ENCODE measurements around the gene PSMC5. TPM values are rescaled to one million over a fixed set of nuclear protein-coding genes. Genes with fewer than 3 reads are reported as not detected.
A peak's percentile ranks its signal among the peaks of the same experiment; 100 is the strongest.

PSMC5 gene
- polyA plus RNA-seq, 1 donor: 181 TPM

GRCh38 chr17:63819585-63820537, 7.4 kb upstream of the PSMC5 start:
- DNase-seq: no peak

- no peak for DNase-seq
Measured at GRCh38 chr17:63820963-63821561, 6.2 kb upstream of the PSMC5 start.

- DNase-seq: no peak
Measured at GRCh38 chr17:63821804-63822203, 5.4 kb upstream of the PSMC5 start.

GRCh38 chr17:63822537-63822936, 4.7 kb upstream of the PSMC5 start:
- no peak for DNase-seq

- DNase-seq: no peak
Measured at GRCh38 chr17:63823659-63824331, 3.4 kb upstream of the PSMC5 start.

GRCh38 chr17:63824362-63824761, 2.9 kb upstream of the PSMC5 start:
- DNase-seq: no peak

GRCh38 chr17:63826468-63827001, 696 bp upstream of the PSMC5 start:
- no peak for DNase-seq

- DNase-seq: no peak
Measured at GRCh38 chr17:63827801-63828221, 580 bp downstream of the PSMC5 start.

- DNase-seq: no peak
Measured at GRCh38 chr17:63828936-63829335, 1.7 kb downstream of the PSMC5 start.

- DNase-seq: no peak
Measured at GRCh38 chr17:63830278-63830677, 3.0 kb downstream of the PSMC5 start.

- DNase-seq: no peak
Measured at GRCh38 chr17:63830904-63831491, 3.8 kb downstream of the PSMC5 start.

GRCh38 chr17:63831505-63831904, 4.3 kb downstream of the PSMC5 start:
- DNase-seq: no peak

GRCh38 chr17:63832014-63832413, 4.8 kb downstream of the PSMC5 start:
- no peak for DNase-seq

GRCh38 chr17:63832455-63832854, 5.2 kb downstream of the PSMC5 start:
- no peak for DNase-seq

- no peak for DNase-seq
Measured at GRCh38 chr17:63833026-63833740, 6.0 kb downstream of the PSMC5 start.

- DNase-seq: no peak
Measured at GRCh38 chr17:63833741-63834373, 6.6 kb downstream of the PSMC5 start.

GRCh38 chr17:63834431-63835166, 7.4 kb downstream of the PSMC5 start:
- DNase-seq: peak; percentile 45

- no peak for DNase-seq
Measured at GRCh38 chr17:63835167-63835720, 8.0 kb downstream of the PSMC5 start.

- no peak for DNase-seq
Measured at GRCh38 chr17:63836811-63837210, 9.6 kb downstream of the PSMC5 start.

GRCh38 chr17:63837480-63837879, 10.2 kb downstream of the PSMC5 start:
- DNase-seq: no peak
